HG03159 (cell line): Measurements from ENCODE around the gene EFTUD2.
"Not testable (repeated sequence)": the region's sequence is repeated elsewhere in the genome, so short reads cannot be mapped to it uniquely, and the experiment has no call there.

Source experiments
- ATAC-seq: cut with Tn5 transposase; IDR thresholded peaks from one replicate; pipeline ENCODE4 v1.9.1; 2021; ENCODE audit warnings: mild to moderate bottlenecking, moderate library complexity; ENCODE audit not compliant: unreplicated experiment

The EFTUD2 gene

GRCh38 chr17:44850025-44850424 is 49.2 kb downstream of the EFTUD2 start:
- ATAC-seq = no peak

GRCh38 chr17:44848961-44849489 is 50.2 kb downstream of the EFTUD2 start:
- no peak for ATAC-seq

- no peak for ATAC-seq
Observed at GRCh38 chr17:44848257-44848795, 50.9 kb downstream of the EFTUD2 start.

GRCh38 chr17:44847586-44847985 is 51.7 kb downstream of the EFTUD2 start, which contains the start of gene HIGD1B:
Gene HIGD1B (plus strand): TSS chr17:44847883. CDS start chr17:44848153, 270 bp downstream.
- ATAC-seq = no peak

DNA sequence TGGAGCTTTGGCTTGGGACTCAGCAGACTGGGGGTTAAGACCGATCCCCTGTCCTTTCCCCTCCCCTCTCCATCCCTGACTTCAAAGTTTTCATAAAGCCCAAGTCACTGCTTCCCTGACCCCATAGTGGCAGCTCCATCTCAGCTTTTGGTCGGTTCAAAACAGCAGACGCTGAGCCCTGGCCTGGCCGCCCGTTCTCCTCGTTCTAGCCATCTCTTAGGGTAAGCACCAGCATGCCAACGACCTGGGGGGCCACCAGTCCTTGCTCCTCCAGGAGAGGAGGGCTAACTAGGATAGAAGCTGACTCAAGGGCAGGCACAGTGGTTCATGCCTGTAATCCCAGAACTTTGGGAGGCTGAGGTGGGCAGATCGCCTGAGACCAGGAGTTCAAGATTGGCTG is 53.0 kb downstream of the EFTUD2 start:
- ATAC-seq = no peak

GRCh38 chr17:44844390-44844830 is 54.8 kb downstream of the EFTUD2 start:
- ATAC-seq = no peak

GRCh38 chr17:44842748-44843147 is 56.5 kb downstream of the EFTUD2 start:
- ATAC-seq = no peak

- ATAC-seq = no peak
Observed at GRCh38 chr17:44840936-44841335, 58.3 kb downstream of the EFTUD2 start.

GRCh38 chr17:44840274-44840673 is 59.0 kb downstream of the EFTUD2 start:
- ATAC-seq = no peak

GRCh38 chr17:44837196-44837595 is 62.0 kb downstream of the EFTUD2 start:
- no peak for ATAC-seq

DNA sequence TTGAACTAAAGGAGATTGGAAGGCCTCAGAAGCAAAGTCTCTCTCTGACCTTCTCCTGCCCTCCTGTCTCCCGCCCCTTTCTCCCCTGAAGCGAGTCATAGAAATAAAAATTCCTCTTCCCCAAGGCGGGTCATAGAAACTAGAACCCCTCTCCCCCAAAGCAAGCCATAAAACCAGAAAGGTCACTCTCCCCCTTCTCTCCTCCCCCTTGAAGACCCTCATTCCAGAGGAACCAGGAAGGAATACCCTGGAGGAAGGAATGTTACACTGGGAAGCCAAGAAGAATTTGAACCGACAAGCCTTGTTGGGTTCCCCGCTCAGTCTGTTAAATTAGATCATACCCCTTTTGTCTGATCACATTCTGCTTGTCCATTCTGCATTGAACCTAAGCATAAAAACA is 66.4 kb downstream of the EFTUD2 start:
- ATAC-seq = no peak

GRCh38 chr17:44831371-44831770 is 67.9 kb downstream of the EFTUD2 start:
- no peak for ATAC-seq

GRCh38 chr17:44830359-44831288 is 68.6 kb downstream of the EFTUD2 start:
- no peak for ATAC-seq

DNA sequence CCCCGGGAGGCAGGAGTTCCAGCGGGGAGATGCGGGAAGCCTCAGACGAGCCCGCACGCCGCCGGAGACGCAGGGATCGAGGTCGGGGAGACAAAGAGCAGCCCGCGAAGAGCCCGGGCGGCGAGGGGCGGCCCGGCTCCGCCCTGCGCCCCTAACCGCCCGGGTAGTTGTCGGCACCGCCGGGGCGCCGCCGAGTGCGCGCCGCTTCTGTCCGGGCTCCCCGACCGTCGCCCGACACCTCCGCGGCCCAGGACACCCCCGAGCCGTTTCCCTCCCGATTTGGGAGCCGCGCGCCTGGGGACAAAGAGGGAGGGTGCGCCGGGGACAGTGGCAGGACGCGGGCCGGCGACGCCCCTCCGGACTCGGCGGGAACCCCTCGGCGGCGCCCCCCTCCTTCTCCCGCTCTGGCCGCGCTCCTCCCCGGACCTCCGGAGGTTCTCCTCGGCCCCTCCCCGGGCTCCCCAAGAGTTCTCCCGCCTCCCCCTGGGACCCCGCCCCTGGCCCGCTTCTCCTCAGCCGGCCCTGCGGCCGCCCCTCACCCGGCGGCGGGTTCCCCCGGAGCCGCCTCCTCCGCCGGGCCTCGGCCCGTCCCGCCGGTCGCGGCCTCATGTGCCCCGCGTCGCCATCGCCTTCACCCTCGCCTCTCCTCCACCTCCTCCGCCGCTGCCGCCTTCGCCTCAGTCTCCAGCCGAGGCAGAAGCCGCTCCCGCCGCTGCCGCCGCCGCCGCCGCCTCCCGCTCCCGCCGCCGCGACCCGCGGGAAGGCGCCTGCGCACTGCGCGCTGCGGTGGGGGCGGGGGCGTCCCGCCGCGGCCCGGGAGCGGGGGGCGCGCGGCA is 69.5 kb downstream of the EFTUD2 start, which contains the start of gene GJC1:
TSS of gene GJC1 (minus strand) at position 765 of the 836 bp plus-strand sequence. CDS start 24,470 bp downstream, outside the sequence.
- no peak for ATAC-seq

DNA sequence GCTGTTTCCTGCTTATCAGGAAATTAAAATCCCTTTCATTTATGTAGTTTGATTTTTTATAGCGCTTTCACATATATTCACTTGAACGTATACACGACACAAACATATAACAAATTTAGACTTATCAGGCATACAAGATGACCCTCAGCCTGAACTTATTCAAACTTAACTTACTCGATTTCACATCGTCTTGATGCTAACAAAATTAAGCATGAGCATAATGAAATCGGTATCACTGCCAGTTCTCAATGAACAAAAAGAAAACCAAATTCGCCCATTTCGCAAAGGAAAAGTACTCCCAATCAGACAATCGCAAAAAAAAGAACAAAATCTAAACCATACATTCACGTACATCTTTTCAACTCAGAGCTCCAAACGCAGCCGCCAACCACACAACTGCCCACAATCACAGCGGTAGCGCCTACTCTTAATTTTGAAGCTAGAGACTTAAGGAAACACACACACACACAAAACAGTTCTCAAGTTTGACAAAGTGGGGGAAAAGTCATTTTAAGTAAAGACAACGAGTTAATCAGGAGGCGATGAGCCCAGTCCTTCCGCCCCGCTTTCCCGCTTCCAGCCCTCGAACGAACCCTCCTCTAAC is 70.2 kb downstream of the EFTUD2 start:
- no peak for ATAC-seq

GRCh38 chr17:44827863-44828262 is 71.4 kb downstream of the EFTUD2 start:
- no peak for ATAC-seq

GRCh38 chr17:44826123-44826790 is 73.0 kb downstream of the EFTUD2 start:
- ATAC-seq = no peak

DNA sequence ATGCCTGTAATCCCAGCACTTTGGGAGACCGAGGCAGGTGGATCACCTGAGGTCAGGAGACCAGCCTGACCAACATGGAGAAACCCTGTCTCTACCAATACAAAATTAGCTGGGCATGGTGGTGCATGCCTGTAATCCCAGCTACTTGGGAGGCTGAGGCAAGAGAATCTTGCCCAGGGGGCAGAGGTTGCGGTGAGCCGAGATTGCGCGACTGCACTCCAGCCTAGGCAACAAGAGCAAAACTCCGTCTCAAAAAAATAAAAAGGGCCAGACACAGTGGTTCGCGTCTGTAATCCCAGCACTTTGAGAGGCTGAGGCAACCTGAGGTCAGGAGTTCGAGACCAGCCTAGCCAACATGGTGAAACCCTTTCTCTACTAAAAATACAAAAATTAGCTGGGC is 74.0 kb downstream of the EFTUD2 start:
- not testable (repeated sequence) for ATAC-seq

DNA sequence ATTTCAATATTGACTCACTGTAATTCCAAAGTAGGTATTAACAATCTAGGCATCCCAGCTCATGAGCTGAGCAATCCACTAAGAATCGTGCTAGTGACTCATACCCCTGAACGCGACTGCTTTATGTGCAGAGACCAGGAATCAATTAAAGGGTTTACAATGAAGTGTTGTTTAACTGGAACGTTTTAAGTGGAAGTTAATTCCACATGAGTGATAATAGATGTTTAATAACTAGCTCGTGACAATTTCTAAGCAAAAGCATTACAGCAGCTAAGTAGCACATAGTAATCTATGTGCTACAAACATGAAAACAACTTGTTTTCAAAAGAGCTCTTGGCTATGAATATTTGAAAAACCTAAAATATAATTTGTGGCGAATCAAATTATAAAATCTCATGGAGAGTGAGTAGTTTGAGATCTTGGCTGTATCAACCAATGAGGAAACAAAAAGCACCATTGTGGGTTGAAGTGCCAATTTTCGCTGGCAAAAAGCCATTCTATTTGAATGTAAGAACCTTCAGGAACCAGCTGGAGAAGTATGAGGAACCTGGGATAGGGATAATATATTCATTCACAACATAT is 78.5 kb downstream of the EFTUD2 start:
- no peak for ATAC-seq

- ATAC-seq = not testable (repeated sequence)
Observed at GRCh38 chr17:44818508-44818907, 80.7 kb downstream of the EFTUD2 start.
